Natural killer cell treated with Interleukin-12 subunit alpha and Interleukin-12 subunit beta and Interleukin-15 and Interleukin-18, amount 100 ng/mL, for 72 hours (primary cell): ENCODE results near the gene PRR7. TPM values are rescaled to one million over a fixed set of nuclear protein-coding genes. Genes with fewer than 3 reads are reported as not detected.

Source experiments
- ATAC-seq, 2 donors: fragments of 150-1000 bp; cut with Tn5 transposase in 1 of 2; sonication (Bioruptor Pico), chemical (Tn5 transposase) in 1 of 2; 2 replicates each; pipeline ENCODE4 v1.10.0; 2021
- DNase-seq: peaks from one replicate; pipeline ENCODE4 v3.0.0; 2022; ENCODE audit warnings: low spot score
- H3K27ac Mint-ChIP-seq, 2 donors: 1 replicate in 1 of 2; 2 replicates in 1 of 2; pipeline ENCODE4 v1.8.0; 2022; ENCODE audit warnings: mixed read lengths in 2 of 2, mild to moderate bottlenecking in 1 of 2, moderate library complexity in 1 of 2
- H3K27me3 Mint-ChIP-seq, 2 donors: 1 replicate in 1 of 2; 2 replicates in 1 of 2; pipeline ENCODE4 v1.8.0; 2022; ENCODE audit warnings: mixed read lengths in 2 of 2
- H3K36me3 Mint-ChIP-seq: one replicate; pipeline ENCODE4 v1.8.0; 2022; ENCODE audit warnings: mixed read lengths
- H3K4me1 Mint-ChIP-seq, 2 donors: 1 replicate in 1 of 2; 2 replicates in 1 of 2; pipeline ENCODE4 v1.8.0; 2022; ENCODE audit warnings: low read depth in 2 of 2, mixed read lengths in 2 of 2, mild to moderate bottlenecking in 1 of 2
- H3K4me3 Mint-ChIP-seq: one replicate; pipeline ENCODE4 v1.8.0; 2022; ENCODE audit warnings: mixed read lengths
- H3K9me3 Mint-ChIP-seq: 2 replicates; pipeline ENCODE4 v1.8.0; 2022; ENCODE audit warnings: mixed read lengths
- total RNA-seq, 2 donors: library from RNA; stranded (reverse); gene quantifications; one replicate each; pipeline ENCODE4 v1.2.3, GENCODE V29; 2022

The PRR7 gene
- total RNA-seq, 2 donors from 2014 or later, result 0.83 to 2.6 TPM

GRCh38 chr5:177469750-177470525 is 23.3 kb downstream of the PRR7 start:
- ATAC-seq (no peak), DNase-seq (no peak)
- Mint-ChIP-seq H3K27ac (peak overlapping the region in 1 of 2 donors; percentile 50), H3K27me3 (peaks cover 5 to 8% of the 10 kb centered on the region in 2 donors), H3K4me3 (no peak overlapping the region), H3K9me3 (no peaks in the 10 kb centered on the region), H3K4me1 (peaks cover 17 to 34% of the 10 kb centered on the region in 2 donors), H3K36me3 (no peaks in the 10 kb centered on the region)

- H3K4me3 Mint-ChIP-seq, result peak overlapping the region; percentile 34
- no peak for DNase-seq
- H3K36me3 Mint-ChIP-seq, result no peaks in the 10 kb centered on the region
- H3K27ac Mint-ChIP-seq, result peak overlapping the region in 1 of 2 donors; percentile 50
- H3K4me1 Mint-ChIP-seq, result peaks cover 23 to 38% of the 10 kb centered on the region in 2 donors
- peaks cover 7 to 8% of the 10 kb centered on the region in 2 donors for H3K27me3 Mint-ChIP-seq
- peak in 1 of 2 donors; percentile 32 for ATAC-seq
- H3K9me3 Mint-ChIP-seq, result no peaks in the 10 kb centered on the region
These were observed 24.3 kb downstream of the PRR7 start for GRCh38 chr5:177470759-177471536.

GRCh38 chr5:177471610-177472356 is 25.2 kb downstream of the PRR7 start:
- no peaks in the 10 kb centered on the region for H3K36me3 Mint-ChIP-seq
- peaks cover 29 to 42% of the 10 kb centered on the region in 2 donors for H3K4me1 Mint-ChIP-seq
- peak overlapping the region; percentile 34 for H3K4me3 Mint-ChIP-seq
- peak overlapping the region in 1 of 2 donors; percentile 43 for H3K27ac Mint-ChIP-seq
- ATAC-seq, result peak; percentile 72 to 75
- no peak for DNase-seq
- H3K27me3 Mint-ChIP-seq, result peaks cover 7 to 8% of the 10 kb centered on the region in 2 donors
- no peaks in the 10 kb centered on the region for H3K9me3 Mint-ChIP-seq

GRCh38 chr5:177472460-177473442 is 26.1 kb downstream of the PRR7 start:
- H3K36me3 Mint-ChIP-seq, result no peaks in the 10 kb centered on the region
- no peaks in the 10 kb centered on the region for H3K9me3 Mint-ChIP-seq
- DNase-seq, result no peak
- H3K27ac Mint-ChIP-seq, result peak overlapping the region in 1 of 2 donors; percentile 43
- peaks cover 29 to 42% of the 10 kb centered on the region in 2 donors for H3K4me1 Mint-ChIP-seq
- H3K27me3 Mint-ChIP-seq, result peaks cover 7 to 8% of the 10 kb centered on the region in 2 donors
- peak overlapping the region; percentile 25 for H3K4me3 Mint-ChIP-seq
- ATAC-seq, result peak; percentile 57 to 61

GRCh38 chr5:177473443-177474001 is 26.9 kb downstream of the PRR7 start, which contains the start of gene DBN1:
TSS of gene DBN1 (minus strand) at chr5:177473634. CDS start at chr5:177473521, 113 bp downstream.
- Mint-ChIP-seq H3K4me1 (peaks cover 30 to 40% of the 10 kb centered on the region in 2 donors), H3K36me3 (no peaks in the 10 kb centered on the region), H3K9me3 (no peaks in the 10 kb centered on the region), H3K27me3 (peaks cover 7 to 8% of the 10 kb centered on the region in 2 donors), H3K27ac (peak within 1 kb of the TSS in 1 of 2 donors; percentile 64), H3K4me3 (peak within 1 kb of the TSS; percentile 80)
- DNase-seq (no peak), ATAC-seq (peak; percentile 31 to 38)

GRCh38 chr5:177474002-177474476 is 27.4 kb downstream of the PRR7 start:
- Mint-ChIP-seq H3K9me3 (no peaks in the 10 kb centered on the region), H3K4me3 (peak overlapping the region; percentile 80), H3K4me1 (peaks cover 36 to 40% of the 10 kb centered on the region in 2 donors), H3K27me3 (peaks cover 7 to 8% of the 10 kb centered on the region in 2 donors), H3K36me3 (no peaks in the 10 kb centered on the region), H3K27ac (peak overlapping the region in 1 of 2 donors; percentile 64)
- ATAC-seq, result no peak
- DNase-seq, result no peak

GRCh38 chr5:177474846-177475562 is 28.4 kb downstream of the PRR7 start:
- DNase-seq, result no peak
- H3K4me1 Mint-ChIP-seq, result peaks cover 44 to 45% of the 10 kb centered on the region in 2 donors

GRCh38 chr5:177475563-177476427 is 29.2 kb downstream of the PRR7 start:
- Mint-ChIP-seq H3K4me3 (peak overlapping the region; percentile 1), H3K4me1 (peaks cover 41 to 42% of the 10 kb centered on the region in 2 donors), H3K36me3 (no peaks in the 10 kb centered on the region), H3K27ac (peak overlapping the region; percentile 22 to 24), H3K9me3 (no peaks in the 10 kb centered on the region), H3K27me3 (peaks cover 7 to 8% of the 10 kb centered on the region in 2 donors)
- no peak for ATAC-seq
- DNase-seq, result no peak

More at GRCh38 chr5:177474846-177475562, 28.4 kb downstream of the PRR7 start:
- Mint-ChIP-seq H3K36me3 (no peaks in the 10 kb centered on the region), H3K27me3 (peaks cover 7 to 8% of the 10 kb centered on the region in 2 donors), H3K4me3 (peak overlapping the region; percentile 80), H3K27ac (no peak overlapping the region), H3K9me3 (no peaks in the 10 kb centered on the region)
- no peak for ATAC-seq

GRCh38 chr5:177476531-177477233 is 30.1 kb downstream of the PRR7 start:
- no peaks in the 10 kb centered on the region for H3K9me3 Mint-ChIP-seq
- H3K36me3 Mint-ChIP-seq, result no peaks in the 10 kb centered on the region
- no peak overlapping the region for H3K4me3 Mint-ChIP-seq
- H3K27me3 Mint-ChIP-seq, result peaks cover 7 to 8% of the 10 kb centered on the region in 2 donors
- H3K4me1 Mint-ChIP-seq, result peaks cover 36 to 42% of the 10 kb centered on the region in 2 donors
- peak overlapping the region; percentile 22 to 24 for H3K27ac Mint-ChIP-seq
- DNase-seq, result no peak
- ATAC-seq, result no peak

- DNase-seq (no peak), ATAC-seq (no peak)
- Mint-ChIP-seq H3K27me3 (peaks cover 7 to 8% of the 10 kb centered on the region in 2 donors), H3K4me3 (no peak overlapping the region), H3K9me3 (no peaks in the 10 kb centered on the region), H3K27ac (peak overlapping the region; percentile 89 to 97), H3K36me3 (no peaks in the 10 kb centered on the region), H3K4me1 (peaks cover 34 to 42% of the 10 kb centered on the region in 2 donors)
These were observed 31.3 kb downstream of the PRR7 start for GRCh38 chr5:177477701-177478477.
